ENCODE results near the gene NADSYN1. TPM values are rescaled to one million over a fixed set of nuclear protein-coding genes. Genes with fewer than 3 reads are reported as not detected.

The NADSYN1 gene
- total and polyA plus RNA-seq, 4 experiments from 2014 or later = 35.9 to 243 (median 136) TPM

DNA sequence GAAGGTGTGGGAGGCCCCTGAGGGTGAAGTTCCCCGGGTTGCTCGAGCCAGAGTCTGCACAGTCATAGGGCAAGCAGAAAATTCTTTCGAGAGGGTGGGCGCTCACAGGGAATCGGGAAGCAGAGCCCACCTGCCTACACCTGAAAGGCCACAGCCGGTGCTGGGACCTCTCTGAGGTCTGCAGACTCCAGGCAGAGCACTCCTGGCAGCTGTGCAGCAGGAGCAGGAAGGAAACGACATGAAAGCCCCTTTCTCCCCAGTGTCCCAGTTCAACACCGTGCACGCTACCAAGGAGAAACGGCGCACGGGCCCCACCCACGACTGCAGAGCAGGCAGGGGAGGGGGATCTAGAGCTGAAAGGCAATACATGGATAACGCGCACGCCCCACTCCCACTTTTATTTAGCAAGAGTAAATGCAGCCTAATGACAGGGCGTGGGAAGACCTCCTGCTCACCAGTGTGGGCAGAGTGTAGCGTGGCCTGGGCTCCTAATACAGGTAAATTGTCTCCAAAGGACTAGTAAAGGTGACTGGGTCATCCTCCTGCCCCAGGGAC is 18.4 kb upstream of the NADSYN1 start:
- H3K27me3 ChIP-seq (ENCODE audit: insufficient read depth, low read length) = no peaks in the 10 kb centered on the region
- H3K36me3 Mint-ChIP-seq = peaks cover 12 to 21% of the 10 kb centered on the region in 2 donors
- no peaks in the 10 kb centered on the region for H3K36me3 ChIP-seq (ENCODE audit: insufficient read depth, low read length)
- DNase-seq = no peak
- no peak overlapping the region for H3K27ac ChIP-seq (ENCODE audit: low read depth, low read length)
- CTCF ChIA-PET (ENCODE audit: partially characterized antibody) = no interaction called here
- POLR2A ChIA-PET (ENCODE audit: partially characterized antibody) = no interaction called here
- intact Hi-C loops (cut with micrococcal nuclease) = no loop called here
- H3K27me3 Mint-ChIP-seq = no peaks in the 10 kb centered on the region
- H3K4me1 ChIP-seq (ENCODE audit: insufficient read depth, low read length) = no peaks in the 10 kb centered on the region
- H3K9me3 Mint-ChIP-seq = no peaks in the 10 kb centered on the region
- H3K4me3 ChIP-seq (ENCODE audit: low read length in 2 of 2) = no peak overlapping the region
- H3K9me3 ChIP-seq (ENCODE audit: control insufficient read depth in 1 of 2, low read length in 2 of 2) = no peaks in the 10 kb centered on the region
- H3K27ac Mint-ChIP-seq = no peak overlapping the region
- peaks cover 0 to 1% (median 0%) of the 10 kb centered on the region in 4 donors for H3K4me1 Mint-ChIP-seq
- no peak overlapping the region for H3K4me3 Mint-ChIP-seq

DNA sequence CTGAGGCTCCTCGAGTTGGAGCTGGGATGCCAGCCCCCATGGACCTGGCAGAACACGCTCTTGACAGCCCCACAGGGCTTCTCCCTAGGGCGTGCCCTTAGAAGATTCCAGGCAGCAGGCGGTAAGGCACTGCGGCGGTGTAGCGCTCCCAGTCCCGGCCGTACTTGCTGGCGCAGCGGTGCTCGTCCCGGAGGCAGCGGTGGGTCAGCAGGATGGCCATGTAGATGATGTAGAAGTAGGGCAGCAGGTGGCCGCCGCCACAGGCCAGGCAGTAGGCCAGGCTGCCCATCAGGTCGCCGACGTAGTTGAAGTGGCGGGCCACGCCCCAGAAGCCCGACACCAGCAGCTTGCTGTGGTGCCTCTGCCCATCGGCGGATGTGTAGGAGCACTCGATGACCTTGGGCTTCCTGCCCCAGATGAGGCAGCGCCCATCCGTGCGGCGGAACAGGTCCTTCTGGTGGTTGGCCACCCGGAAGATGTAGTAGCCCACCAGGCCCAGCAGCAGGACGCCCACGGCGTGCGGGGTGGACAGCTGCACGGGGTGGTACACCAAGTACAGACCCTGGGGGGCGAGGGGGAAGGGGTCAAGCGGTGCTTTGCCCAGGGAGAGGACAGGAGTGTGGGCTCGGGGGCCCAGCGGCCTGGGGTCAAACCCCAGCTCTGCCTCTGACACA is 17.6 kb upstream of the NADSYN1 start:
- H3K27ac Mint-ChIP-seq = no peak overlapping the region
- Histone ChIP-seq H3K4me3 (ENCODE audit: low read length in 2 of 2) (no peak overlapping the region), H3K36me3 (ENCODE audit: insufficient read depth, low read length) (no peaks in the 10 kb centered on the region), H3K4me1 (ENCODE audit: insufficient read depth, low read length) (no peaks in the 10 kb centered on the region), H3K27me3 (ENCODE audit: insufficient read depth, low read length) (no peaks in the 10 kb centered on the region), H3K9me3 (ENCODE audit: control insufficient read depth in 1 of 2, low read length in 2 of 2) (no peaks in the 10 kb centered on the region), H3K27ac (ENCODE audit: low read depth, low read length) (no peak overlapping the region)
- H3K36me3 Mint-ChIP-seq = peaks cover 12 to 25% of the 10 kb centered on the region in 2 donors
- CTCF ChIA-PET (ENCODE audit: partially characterized antibody) = no interaction called here
- intact Hi-C loops (cut with micrococcal nuclease) = no loop called here
- H3K9me3 Mint-ChIP-seq = no peaks in the 10 kb centered on the region
- H3K4me3 Mint-ChIP-seq = no peak overlapping the region
- H3K4me1 Mint-ChIP-seq = peaks cover 0 to 1% (median 0%) of the 10 kb centered on the region in 4 donors
- no peak for DNase-seq
- POLR2A ChIA-PET (ENCODE audit: partially characterized antibody) = interaction anchor here (1.6 kb wide), 1 partner anchor 17 kb away, joined by 3 read pairs; the partner anchor contains the start of gene NADSYN1
- H3K27me3 Mint-ChIP-seq = no peaks in the 10 kb centered on the region

DNA sequence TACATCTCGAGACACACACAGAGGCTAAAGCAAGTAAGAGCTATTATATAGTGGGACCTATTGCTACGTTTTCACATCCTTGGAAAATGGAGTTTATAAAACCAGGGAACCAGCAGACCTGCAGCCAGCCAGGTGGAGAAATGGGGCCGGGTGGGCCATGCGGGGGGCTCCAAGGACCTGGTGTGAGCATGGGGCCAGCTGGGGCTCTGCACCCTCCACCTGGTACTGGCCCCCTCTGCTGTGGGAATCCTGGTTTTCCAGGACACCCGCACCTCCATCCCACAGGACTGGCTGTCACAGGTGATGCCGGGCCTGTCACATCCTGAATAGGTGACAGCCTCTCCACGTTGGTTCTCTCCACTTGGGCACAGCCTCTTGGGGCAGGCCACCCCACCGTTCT is 16.1 kb upstream of the NADSYN1 start:
- Mint-ChIP-seq H3K27me3 (no peaks in the 10 kb centered on the region), H3K4me1 (peaks cover 0 to 1% (median 0%) of the 10 kb centered on the region in 4 donors), H3K4me3 (no peak overlapping the region), H3K27ac (no peak overlapping the region), H3K9me3 (no peaks in the 10 kb centered on the region), H3K36me3 (peaks cover 17 to 31% of the 10 kb centered on the region in 2 donors)
- no peak for DNase-seq
- ChIA-PET POLR2A (ENCODE audit: partially characterized antibody) (interaction anchor here (1.6 to 2.6 kb wide), 2 partner anchors 11 to 16 kb away, joined by 3 to 6 read pairs; partner anchors contain the start of genes DHCR7 and NADSYN1), CTCF (ENCODE audit: partially characterized antibody) (no interaction called here)
- Histone ChIP-seq H3K36me3 (ENCODE audit: insufficient read depth, low read length) (peaks cover 6% of the 10 kb centered on the region), H3K27ac (ENCODE audit: low read depth, low read length) (no peak overlapping the region), H3K27me3 (ENCODE audit: insufficient read depth, low read length) (no peaks in the 10 kb centered on the region), H3K4me3 (ENCODE audit: low read length in 2 of 2) (no peak overlapping the region), H3K4me1 (ENCODE audit: insufficient read depth, low read length) (no peaks in the 10 kb centered on the region), H3K9me3 (ENCODE audit: control insufficient read depth in 1 of 2, low read length in 2 of 2) (no peaks in the 10 kb centered on the region)
- intact Hi-C loops (cut with micrococcal nuclease) = no loop called here

DNA sequence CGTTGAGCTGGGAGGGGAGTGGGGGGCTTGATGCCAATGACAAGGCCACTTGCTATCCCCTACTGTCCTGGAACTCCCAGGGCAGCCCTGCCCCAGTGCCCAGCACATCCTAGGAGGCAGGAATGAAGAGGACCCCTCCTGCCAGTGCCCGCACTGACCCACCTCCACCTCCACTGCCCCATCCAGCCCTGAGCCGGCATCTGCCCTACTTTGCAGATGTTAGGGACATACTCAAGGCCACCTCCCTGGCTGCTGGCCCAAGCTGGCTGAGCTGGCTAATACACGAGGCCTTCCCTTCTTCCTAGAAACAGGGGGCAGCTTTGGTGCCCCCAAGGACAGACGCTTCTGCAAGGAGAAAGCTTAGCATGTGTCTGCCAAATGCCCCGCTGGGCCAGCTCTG is 15.6 kb upstream of the NADSYN1 start:
- Histone ChIP-seq H3K9me3 (ENCODE audit: control insufficient read depth in 1 of 2, low read length in 2 of 2) (no peaks in the 10 kb centered on the region), H3K27me3 (ENCODE audit: insufficient read depth, low read length) (no peaks in the 10 kb centered on the region), H3K27ac (ENCODE audit: low read depth, low read length) (no peak overlapping the region), H3K4me1 (ENCODE audit: insufficient read depth, low read length) (no peaks in the 10 kb centered on the region), H3K4me3 (ENCODE audit: low read length in 2 of 2) (no peak overlapping the region), H3K36me3 (ENCODE audit: insufficient read depth, low read length) (peaks cover 6% of the 10 kb centered on the region)
- Mint-ChIP-seq H3K4me1 (peaks cover 0 to 1% (median 0%) of the 10 kb centered on the region in 4 donors), H3K9me3 (no peaks in the 10 kb centered on the region), H3K27me3 (no peaks in the 10 kb centered on the region), H3K4me3 (no peak overlapping the region), H3K36me3 (peaks cover 17 to 36% of the 10 kb centered on the region in 2 donors), H3K27ac (no peak overlapping the region)
- intact Hi-C loops (cut with micrococcal nuclease) = no loop called here
- DNase-seq = no peak
- ChIA-PET CTCF (ENCODE audit: partially characterized antibody) (no interaction called here), POLR2A (ENCODE audit: partially characterized antibody) (interaction anchor here (2.6 kb wide), 1 partner anchor 10 kb away, joined by 6 read pairs; the partner anchor contains the start of gene DHCR7)

DNA sequence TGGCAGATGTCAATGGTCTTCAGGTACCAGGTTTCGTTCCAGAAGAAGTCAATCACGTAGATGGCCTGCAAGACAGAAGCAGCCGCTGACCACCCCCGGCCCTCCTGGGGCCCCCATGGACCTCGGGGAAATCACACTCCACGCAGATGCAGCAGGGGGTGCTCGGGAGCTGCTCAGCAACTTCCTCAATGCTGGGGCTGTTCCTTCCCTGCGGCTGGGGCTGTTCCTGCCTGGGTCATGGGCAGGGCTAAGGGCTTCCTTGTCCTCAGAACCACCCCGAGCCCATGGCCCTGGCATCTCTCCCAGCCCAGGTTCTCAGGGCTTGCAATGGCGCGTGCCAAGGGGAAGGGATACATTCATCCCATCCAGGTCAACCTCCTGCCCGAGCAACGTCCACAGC is 15.1 kb upstream of the NADSYN1 start:
- Histone ChIP-seq H3K9me3 (ENCODE audit: control insufficient read depth in 1 of 2, low read length in 2 of 2) (no peaks in the 10 kb centered on the region), H3K4me1 (ENCODE audit: insufficient read depth, low read length) (no peaks in the 10 kb centered on the region), H3K27ac (ENCODE audit: low read depth, low read length) (no peak overlapping the region), H3K36me3 (ENCODE audit: insufficient read depth, low read length) (peaks cover 6% of the 10 kb centered on the region), H3K4me3 (ENCODE audit: low read length in 2 of 2) (no peak overlapping the region), H3K27me3 (ENCODE audit: insufficient read depth, low read length) (no peaks in the 10 kb centered on the region)
- H3K27ac Mint-ChIP-seq = no peak overlapping the region
- DNase-seq = no peak
- no peak overlapping the region for H3K4me3 Mint-ChIP-seq
- POLR2A ChIA-PET (ENCODE audit: partially characterized antibody) = interaction anchor here (2.6 kb wide), 1 partner anchor 10 kb away, joined by 6 read pairs; the partner anchor contains the start of gene DHCR7
- H3K4me1 Mint-ChIP-seq = peaks cover 0 to 1% (median 0%) of the 10 kb centered on the region in 4 donors
- CTCF ChIA-PET (ENCODE audit: partially characterized antibody) = interaction anchor here (2.0 kb wide), 1 partner anchor 18 kb away, joined by 4 read pairs; no protein-coding TSS in a partner anchor
- H3K27me3 Mint-ChIP-seq = no peaks in the 10 kb centered on the region
- H3K36me3 Mint-ChIP-seq = peaks cover 19 to 41% of the 10 kb centered on the region in 2 donors
- no peaks in the 10 kb centered on the region for H3K9me3 Mint-ChIP-seq
- intact Hi-C loops (cut with micrococcal nuclease) = no loop called here

DNA sequence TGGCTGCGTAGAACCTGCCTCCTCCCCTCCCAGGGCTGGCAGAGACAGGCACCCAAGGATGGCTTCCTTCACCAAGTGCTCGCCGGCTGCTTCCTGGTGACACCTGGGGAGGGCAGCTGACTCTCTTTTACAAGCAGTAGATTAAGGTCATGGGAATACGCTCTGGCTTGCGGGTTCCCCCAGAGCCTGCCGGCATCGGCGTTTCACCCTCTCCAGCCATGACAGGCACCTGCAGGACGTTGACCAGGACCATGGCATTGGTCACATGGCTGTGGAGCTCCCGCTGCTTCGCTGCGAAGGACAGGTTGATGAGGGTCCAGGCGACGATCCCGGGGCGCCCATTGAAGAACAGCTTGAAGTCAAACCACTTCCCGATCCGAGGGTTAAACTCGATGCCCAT is 14.4 kb upstream of the NADSYN1 start:
- Mint-ChIP-seq H3K4me1 (peaks cover 0 to 1% (median 0%) of the 10 kb centered on the region in 4 donors), H3K27ac (no peak overlapping the region), H3K4me3 (no peak overlapping the region), H3K27me3 (no peaks in the 10 kb centered on the region), H3K36me3 (peaks cover 22 to 43% of the 10 kb centered on the region in 2 donors), H3K9me3 (no peaks in the 10 kb centered on the region)
- ChIA-PET POLR2A (ENCODE audit: partially characterized antibody) (interaction anchor here (2.6 kb wide), 1 partner anchor 9 kb away, joined by 6 read pairs; the partner anchor contains the start of gene DHCR7), CTCF (ENCODE audit: partially characterized antibody) (interaction anchor here (2.0 kb wide), 1 partner anchor 17 kb away, joined by 4 read pairs; no protein-coding TSS in a partner anchor)
- Histone ChIP-seq H3K9me3 (ENCODE audit: control insufficient read depth in 1 of 2, low read length in 2 of 2) (no peaks in the 10 kb centered on the region), H3K27ac (ENCODE audit: low read depth, low read length) (no peak overlapping the region), H3K4me3 (ENCODE audit: low read length in 2 of 2) (no peak overlapping the region), H3K27me3 (ENCODE audit: insufficient read depth, low read length) (no peaks in the 10 kb centered on the region), H3K36me3 (ENCODE audit: insufficient read depth, low read length) (peaks cover 6% of the 10 kb centered on the region), H3K4me1 (ENCODE audit: insufficient read depth, low read length) (no peaks in the 10 kb centered on the region)
- intact Hi-C loops (cut with micrococcal nuclease) = no loop called here
- DNase-seq = no peak

DNA sequence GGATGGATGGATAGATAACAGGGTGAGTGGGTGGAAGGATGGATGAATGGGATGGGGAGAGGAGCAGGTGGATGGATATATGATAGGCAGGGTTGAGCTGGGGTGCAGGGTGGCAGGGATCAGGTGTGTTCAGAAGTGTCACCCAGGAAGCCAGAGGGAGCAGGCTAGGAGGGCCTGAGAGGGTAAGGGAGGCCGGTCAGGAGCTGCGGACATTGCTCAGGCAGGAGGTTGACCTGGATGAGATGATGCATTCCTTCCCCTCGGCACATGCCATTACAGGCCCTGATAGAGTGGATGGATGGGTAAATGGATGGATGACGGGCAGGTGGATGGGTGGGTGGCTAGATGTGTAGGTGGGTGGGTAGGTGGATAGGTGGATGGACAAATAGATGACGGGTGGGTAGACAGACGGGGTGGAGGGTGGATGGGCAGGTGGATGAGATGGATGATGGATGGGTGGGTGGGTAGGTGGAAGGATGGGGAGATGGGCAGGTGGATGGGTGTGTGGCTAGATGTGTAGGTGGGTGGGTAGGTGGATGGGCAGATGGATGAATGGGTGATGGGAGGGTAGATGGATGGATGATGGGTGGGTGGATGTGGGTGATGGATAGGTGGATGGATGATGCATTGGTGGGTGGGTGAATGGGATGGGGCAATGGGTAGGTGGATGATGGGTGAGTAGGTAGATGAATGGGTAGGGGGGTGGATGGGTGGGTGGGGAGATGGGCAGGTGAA is 12.8 kb upstream of the NADSYN1 start:
- Mint-ChIP-seq H3K36me3 (peaks cover 24 to 49% of the 10 kb centered on the region in 2 donors), H3K4me1 (peaks cover 0 to 1% (median 0%) of the 10 kb centered on the region in 4 donors), H3K9me3 (no peaks in the 10 kb centered on the region), H3K4me3 (no peak overlapping the region), H3K27ac (no peak overlapping the region), H3K27me3 (no peaks in the 10 kb centered on the region)
- Histone ChIP-seq H3K4me1 (ENCODE audit: insufficient read depth, low read length) (no peaks in the 10 kb centered on the region), H3K9me3 (ENCODE audit: control insufficient read depth in 1 of 2, low read length in 2 of 2) (no peaks in the 10 kb centered on the region), H3K27me3 (ENCODE audit: insufficient read depth, low read length) (no peaks in the 10 kb centered on the region), H3K36me3 (ENCODE audit: insufficient read depth, low read length) (peaks cover 6% of the 10 kb centered on the region), H3K4me3 (ENCODE audit: low read length in 2 of 2) (no peak overlapping the region), H3K27ac (ENCODE audit: low read depth, low read length) (no peak overlapping the region)
- CTCF ChIA-PET (ENCODE audit: partially characterized antibody) = interaction anchor here (2.0 kb wide), 1 partner anchor 15 kb away, joined by 4 read pairs; no protein-coding TSS in a partner anchor
- DNase-seq = no peak
- intact Hi-C loops (cut with micrococcal nuclease) = no loop called here
- POLR2A ChIA-PET (ENCODE audit: partially characterized antibody) = no interaction called here

Data from CD4-positive, alpha-beta memory T cell (primary cell).